GM23248 (cell line): Measurements from ENCODE around the gene PSMD12. TPM values are rescaled to one million over a fixed set of nuclear protein-coding genes. Genes with fewer than 3 reads are reported as not detected.

Experiments
- DNase-seq: peaks from one replicate; pipeline ENCODE4 v3.0.0-alpha.2; 2015
- H2AFZ ChIP-seq: fragments of 200-600 bp; sonication (generic); 2 replicates; pipeline ENCODE4 v1.6.1; 2016; ENCODE audit warnings: antibody characterized with exemption
- H3F3A ChIP-seq: fragments of 200-600 bp; sonication (generic); 2 replicates; pipeline ENCODE4 v1.6.1; 2016; ENCODE audit warnings: mild to moderate bottlenecking, antibody characterized with exemption, mixed run types; ENCODE audit not compliant: insufficient read depth
- H3K27ac ChIP-seq: fragments of 200-600 bp; sonication (generic); 2 replicates; pipeline ENCODE4 v1.5.1; 2016; ENCODE audit warnings: mild to moderate bottlenecking
- H3K27me3 ChIP-seq: fragments of 200-600 bp; sonication (generic); replicated peaks from 2 replicates; pipeline ENCODE4 v1.6.1; 2016; ENCODE audit warnings: mild to moderate bottlenecking; ENCODE audit not compliant: insufficient read depth
- H3K36me3 ChIP-seq: fragments of 200-600 bp; sonication (generic); 2 replicates; pipeline ENCODE4 v1.6.1; 2016; ENCODE audit warnings: low read depth, mild to moderate bottlenecking
- H3K4me1 ChIP-seq: fragments of 200-600 bp; sonication (generic); 2 replicates; pipeline ENCODE4 v1.6.1; 2016; ENCODE audit warnings: mild to moderate bottlenecking; ENCODE audit not compliant: insufficient read depth
- H3K4me2 ChIP-seq: fragments of 200-600 bp; sonication (generic); one replicate; pipeline ENCODE4 v1.6.1; 2016; ENCODE audit warnings: mild to moderate bottlenecking; ENCODE audit not compliant: unreplicated experiment
- H3K4me3 ChIP-seq: fragments of 200-600 bp; sonication (generic); 2 replicates; pipeline ENCODE4 v1.5.1; 2016; ENCODE audit warnings: mild to moderate bottlenecking
- H3K79me2 ChIP-seq: fragments of 200-600 bp; sonication (generic); 2 replicates; pipeline ENCODE4 v1.6.1; 2016; ENCODE audit warnings: mild to moderate bottlenecking; ENCODE audit not compliant: insufficient read depth
- H3K9ac ChIP-seq: fragments of 200-600 bp; sonication (generic); 2 replicates; pipeline ENCODE4 v1.6.1; 2016; ENCODE audit warnings: mild to moderate bottlenecking
- H3K9me2 ChIP-seq: fragments of 200-600 bp; sonication (generic); 2 replicates; pipeline ENCODE4 v1.6.1; 2016; ENCODE audit warnings: mixed run types, mild to moderate bottlenecking, moderate library complexity; ENCODE audit not compliant: insufficient read depth
- H3K9me3 ChIP-seq: fragments of 200-600 bp; sonication (generic); one replicate; pipeline ENCODE4 v1.6.1; 2017; ENCODE audit warnings: low read depth
- H4K20me1 ChIP-seq: fragments of 200-600 bp; sonication (generic); 2 replicates; pipeline ENCODE4 v1.6.0; 2016; ENCODE audit not compliant: insufficient read depth
- EZH2 ChIP-seq: fragments of 200-600 bp; sonication (generic); IDR thresholded peaks from 2 replicates; pipeline ENCODE4 v1.6.1; 2018; ENCODE audit warnings: antibody characterized with exemption, mild to moderate bottlenecking; ENCODE audit not compliant: insufficient read depth, poor library complexity, severe bottlenecking
- EZH2phosphoT487 ChIP-seq: fragments of 200-600 bp; sonication (generic); IDR thresholded peaks from 2 replicates; pipeline ENCODE4 v1.6.1; 2018; ENCODE audit warnings: antibody characterized with exemption, moderate library complexity, mild to moderate bottlenecking, low read depth; ENCODE audit not compliant: insufficient read depth
- WGBS, 2 experiments: methylation state at CpG; one replicate each; pipeline ENCODE4 v1.1.6; 2015 to 2017; ENCODE audit warnings: low lambda C conversion rate in 2 of 2, low coverage in 1 of 2; ENCODE audit errors: missing lambda C conversion rate in 2 of 2; 5-methylcytosine and 5-hydroxymethylcytosine counted together
- in situ Hi-C: fragments of 300-500 bp; cut with MboI; formaldehyde crosslinking; loops from 2 replicates; pipeline ENCODE4 v1.15.0; 2020
- polyA plus RNA-seq: library from polyadenylated mRNA; unstranded; fragments of >200 nt; fragmentation: Nextera tagmentation; extraction: Ambion mirVana; gene quantifications from 2 replicates; pipeline ENCODE4 v1.2.1, GENCODE V29; 2016
- total RNA-seq: library from RNA; depleted of rRNA; stranded (reverse); fragments of >200 nt; shearing (Covaris generic); gene quantifications from 2 replicates; pipeline ENCODE4 v1.2.3, GENCODE V29; 2014

The PSMD12 gene
- total and polyA plus RNA-seq, 2 experiments from 2014 or later: 31.9 to 85.3 TPM

- Histone ChIP-seq H4K20me1 (no peaks in the 10 kb centered on the region), H3K4me2 (peak overlapping the region; percentile 91), H3K27me3 (no peaks in the 10 kb centered on the region), H3F3A (peaks cover 20% of the 10 kb centered on the region), H3K4me1 (peaks cover 4% of the 10 kb centered on the region), H3K27ac (peak overlapping the region; percentile 91), H3K4me3 (peak overlapping the region; percentile 83), H3K79me2 (peaks cover 25% of the 10 kb centered on the region), H3K9ac (peak overlapping the region; percentile 89), H2AFZ (peak overlapping the region; percentile 71), H3K9me2 (no peaks in the 10 kb centered on the region), H3K9me3 (no peaks in the 10 kb centered on the region), H3K36me3 (no peaks in the 10 kb centered on the region)
- in situ Hi-C loops: loop anchor here (10.0 kb wide), 2 partner anchors 248 to 308 kb away; no protein-coding TSS in a partner anchor
- TF ChIP-seq EZH2 (no peak), EZH2phosphoT487 (no peak)
- DNase-seq: peak; percentile 77
- WGBS, 2 experiments: 1% methylated on average over 6 of the region's 6 CpGs
These were observed 10.0 kb upstream of the PSMD12 start for GRCh38 chr17:67376415-67376736.

GRCh38 chr17:67375716-67376115, 9.3 kb upstream of the PSMD12 start:
- WGBS, 2 experiments: 68 to 74% methylated on average over 6 of the region's 6 CpGs
- H3K27ac ChIP-seq: no peak overlapping the region
- H3K4me2 ChIP-seq: peak overlapping the region; percentile 91
- no peaks in the 10 kb centered on the region for H3K27me3 ChIP-seq
- H3K36me3 ChIP-seq: no peaks in the 10 kb centered on the region
- peak overlapping the region; percentile 89 for H3K9ac ChIP-seq
- no peaks in the 10 kb centered on the region for H4K20me1 ChIP-seq
- no peak for DNase-seq
- peaks cover 19% of the 10 kb centered on the region for H3K79me2 ChIP-seq
- H2AFZ ChIP-seq: no peak overlapping the region
- H3F3A ChIP-seq: peaks cover 20% of the 10 kb centered on the region
- TF ChIP-seq EZH2phosphoT487: no peak
- TF ChIP-seq EZH2: no peak
- peaks cover 4% of the 10 kb centered on the region for H3K4me1 ChIP-seq
- no peaks in the 10 kb centered on the region for H3K9me3 ChIP-seq
- in situ Hi-C loops: loop anchor here (10.0 kb wide), 2 partner anchors 249 to 309 kb away; no protein-coding TSS in a partner anchor
- H3K4me3 ChIP-seq: no peak overlapping the region; the same call in 1 of the 2 replicates
- no peaks in the 10 kb centered on the region for H3K9me2 ChIP-seq

- H3K9me3 ChIP-seq: no peaks in the 10 kb centered on the region
- no peak overlapping the region for H3K9ac ChIP-seq
- H4K20me1 ChIP-seq: no peaks in the 10 kb centered on the region
- H3K36me3 ChIP-seq: no peaks in the 10 kb centered on the region
- 72 to 77% methylated on average over 5 of the region's 5 CpGs for WGBS, 2 experiments
- H3K4me3 ChIP-seq: no peak overlapping the region
- no peak for TF ChIP-seq EZH2
- TF ChIP-seq EZH2phosphoT487: no peak
- 0 out of 2 replicates have a peak overlapping the region, but pooled peaks have one; percentile 56 for H2AFZ ChIP-seq
- no peaks in the 10 kb centered on the region for H3K27me3 ChIP-seq
- no peaks in the 10 kb centered on the region for H3K9me2 ChIP-seq
- no peak overlapping the region for H3K4me2 ChIP-seq
- in situ Hi-C loops: loop anchor here (10.0 kb wide), 2 partner anchors 250 to 310 kb away; no protein-coding TSS in a partner anchor
- no peak for DNase-seq
- peaks cover 20% of the 10 kb centered on the region for H3F3A ChIP-seq
- H3K27ac ChIP-seq: no peak overlapping the region
- peaks cover 12% of the 10 kb centered on the region for H3K79me2 ChIP-seq
- peaks cover 4% of the 10 kb centered on the region for H3K4me1 ChIP-seq
These were observed 8.7 kb upstream of the PSMD12 start for GRCh38 chr17:67375054-67375427.

GRCh38 chr17:67374329-67375053, 8.1 kb upstream of the PSMD12 start:
- peak overlapping the region; percentile 56; the same call in 1 of the 2 replicates for H2AFZ ChIP-seq
- H3K27me3 ChIP-seq: no peaks in the 10 kb centered on the region
- no peaks in the 10 kb centered on the region for H4K20me1 ChIP-seq
- no peak overlapping the region for H3K9ac ChIP-seq
- peaks cover 16% of the 10 kb centered on the region for H3F3A ChIP-seq
- H3K9me2 ChIP-seq: no peaks in the 10 kb centered on the region
- TF ChIP-seq EZH2: no peak
- TF ChIP-seq EZH2phosphoT487: no peak
- peak; percentile 89 for DNase-seq
- no peak overlapping the region for H3K27ac ChIP-seq
- H3K4me2 ChIP-seq: peak overlapping the region; percentile 32
- no peaks in the 10 kb centered on the region for H3K9me3 ChIP-seq
- in situ Hi-C loops: loop anchor here (10.0 kb wide), 2 partner anchors 250 to 310 kb away; no protein-coding TSS in a partner anchor
- H3K4me3 ChIP-seq: no peak overlapping the region
- 16 to 17% methylated on average over 12 of the region's 12 CpGs for WGBS, 2 experiments
- H3K36me3 ChIP-seq: no peaks in the 10 kb centered on the region
- H3K4me1 ChIP-seq: peaks cover 4% of the 10 kb centered on the region
- H3K79me2 ChIP-seq: peaks cover 7% of the 10 kb centered on the region
